Suppressor macrophage treated with lipopolysaccharide for 4 hours (primary cell): Measurements from ENCODE around the gene ZCCHC17.
"Not testable (repeated sequence)": the region's sequence is repeated elsewhere in the genome, so short reads cannot be mapped to it uniquely, and the experiment has no call there.

Experiments used
- DNase-seq: peaks from one replicate; pipeline ENCODE4 v3.0.0-alpha.2; 2020

Gene ZCCHC17, protein sequence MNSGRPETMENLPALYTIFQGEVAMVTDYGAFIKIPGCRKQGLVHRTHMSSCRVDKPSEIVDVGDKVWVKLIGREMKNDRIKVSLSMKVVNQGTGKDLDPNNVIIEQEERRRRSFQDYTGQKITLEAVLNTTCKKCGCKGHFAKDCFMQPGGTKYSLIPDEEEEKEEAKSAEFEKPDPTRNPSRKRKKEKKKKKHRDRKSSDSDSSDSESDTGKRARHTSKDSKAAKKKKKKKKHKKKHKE

DNA sequence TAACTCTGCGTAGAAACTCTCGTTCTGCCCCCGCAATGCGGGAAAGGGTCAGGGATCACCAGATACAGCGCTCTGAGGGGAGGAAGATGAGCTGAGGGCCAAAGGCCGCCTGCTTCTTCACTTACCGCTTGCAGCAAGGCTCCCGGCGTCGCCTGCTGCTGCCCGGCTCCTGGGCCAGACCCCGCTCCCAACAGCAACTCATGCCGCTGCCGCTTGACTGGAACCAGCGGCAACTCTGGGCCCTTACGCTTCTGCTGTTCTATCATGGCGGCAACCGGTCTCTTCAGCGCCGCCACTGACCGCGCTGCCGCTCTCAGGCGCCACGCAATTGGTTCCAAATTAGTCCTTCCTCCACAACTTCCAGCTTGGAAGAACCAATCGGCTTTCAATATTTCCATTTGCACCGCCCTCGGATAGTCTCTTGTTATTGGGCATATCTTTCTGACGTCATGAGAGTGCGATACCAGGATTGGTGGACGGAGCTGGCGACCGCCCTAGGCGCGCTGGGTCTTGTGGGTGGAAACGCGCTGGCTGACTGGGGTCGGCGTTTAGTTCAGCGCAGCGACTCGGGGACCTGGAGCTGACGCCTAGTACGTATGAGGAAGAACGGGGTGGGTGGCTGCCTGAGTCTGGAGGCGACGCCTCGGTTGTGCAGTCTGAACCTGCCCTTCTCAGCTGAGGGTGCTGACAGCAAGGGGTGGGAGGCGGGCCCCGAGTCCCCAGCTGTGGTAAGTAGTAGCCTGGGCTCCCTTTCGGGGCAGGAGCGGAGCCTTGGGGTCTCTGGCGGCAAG is at the start of gene ZCCHC17, which contains the start of gene SNRNP40:
Gene ZCCHC17 (plus strand): TSS at position 547 of the 791 bp plus-strand sequence. CDS start 13,067 bp downstream, outside the sequence.
Gene SNRNP40 (minus strand): TSS at position 303 of the 791 bp plus-strand sequence. CDS start 37 bp downstream, at position 266.
- DNase-seq: peak; percentile 99

DNA sequence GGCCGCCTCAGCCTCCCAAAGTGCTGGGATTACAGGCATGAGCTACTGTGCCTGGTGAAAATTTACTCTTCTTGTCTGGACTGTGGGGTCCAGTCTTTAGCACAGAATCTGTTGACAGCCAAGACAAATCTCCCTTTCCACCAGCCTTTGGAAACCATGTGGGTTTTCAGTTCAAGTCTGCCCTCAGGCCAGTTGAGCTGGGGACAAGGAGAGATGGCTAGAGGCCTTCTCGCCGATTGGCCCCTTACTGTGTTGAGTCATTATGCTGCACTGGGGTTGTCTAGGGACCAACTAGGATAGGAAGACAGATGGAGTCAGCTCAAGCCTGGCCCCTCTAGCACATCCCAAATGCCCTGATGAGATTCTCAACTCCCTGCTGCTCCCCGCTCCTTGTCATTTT is 48.6 kb upstream of the ZCCHC17 start:
- DNase-seq: no peak

DNA sequence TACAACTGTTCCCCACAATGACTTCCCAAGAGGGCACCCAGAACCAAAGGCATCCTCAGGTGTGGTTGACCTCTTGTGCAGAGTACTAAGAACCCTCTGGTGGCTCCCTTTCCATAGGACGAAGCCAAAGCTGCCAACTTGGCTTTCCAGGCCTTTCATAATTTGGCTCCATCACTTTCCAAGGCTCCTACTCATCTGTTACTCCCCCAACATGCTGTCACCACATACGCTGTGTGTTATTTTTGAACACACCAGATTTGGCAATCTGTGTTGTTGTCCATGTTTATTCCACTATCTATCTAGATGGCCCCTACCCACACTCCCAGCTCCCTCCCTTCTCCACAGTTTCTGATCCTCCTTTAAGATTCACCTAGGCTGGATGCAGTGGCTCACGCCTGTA is 47.0 kb upstream of the ZCCHC17 start:
- DNase-seq: no peak

DNA sequence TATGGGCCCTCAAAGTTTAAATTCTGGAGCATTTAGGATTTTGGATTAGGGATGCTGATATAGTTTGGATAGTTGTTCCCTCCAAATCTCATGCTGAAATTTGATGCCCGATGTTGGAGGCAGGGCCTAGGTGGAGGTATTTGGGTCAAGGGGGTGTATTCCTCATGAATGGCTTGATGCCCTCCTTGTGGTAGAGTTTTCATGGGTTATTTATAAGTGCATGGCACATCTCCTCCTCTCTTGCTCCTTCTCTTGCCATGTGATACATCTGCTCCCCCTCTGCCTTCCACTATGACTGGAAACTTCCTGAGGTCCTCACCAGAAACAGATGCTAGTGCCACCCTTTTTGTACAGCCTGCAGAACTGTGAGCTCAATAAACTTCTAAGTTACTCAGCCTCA is 39.6 kb upstream of the ZCCHC17 start:
- no peak for DNase-seq

DNA sequence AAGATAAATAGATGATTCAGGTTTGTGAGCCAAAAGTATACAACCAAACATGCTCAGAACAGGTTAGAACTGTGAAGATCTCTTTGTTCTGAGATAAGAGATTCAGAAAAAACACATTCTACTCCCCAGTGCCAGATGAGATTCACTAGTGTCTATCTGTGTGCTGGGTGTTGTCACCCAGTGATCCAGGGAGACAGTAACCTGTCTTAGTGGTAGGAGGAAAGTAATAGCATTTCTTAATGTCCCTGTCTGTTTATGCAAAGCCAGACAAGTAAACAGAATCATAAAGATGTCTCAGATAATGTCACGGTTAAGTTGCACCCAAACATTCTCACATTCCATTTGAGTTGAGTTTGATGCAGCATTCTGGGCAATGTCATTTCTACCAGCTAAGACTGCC is 38.3 kb upstream of the ZCCHC17 start:
- DNase-seq: no peak

DNA sequence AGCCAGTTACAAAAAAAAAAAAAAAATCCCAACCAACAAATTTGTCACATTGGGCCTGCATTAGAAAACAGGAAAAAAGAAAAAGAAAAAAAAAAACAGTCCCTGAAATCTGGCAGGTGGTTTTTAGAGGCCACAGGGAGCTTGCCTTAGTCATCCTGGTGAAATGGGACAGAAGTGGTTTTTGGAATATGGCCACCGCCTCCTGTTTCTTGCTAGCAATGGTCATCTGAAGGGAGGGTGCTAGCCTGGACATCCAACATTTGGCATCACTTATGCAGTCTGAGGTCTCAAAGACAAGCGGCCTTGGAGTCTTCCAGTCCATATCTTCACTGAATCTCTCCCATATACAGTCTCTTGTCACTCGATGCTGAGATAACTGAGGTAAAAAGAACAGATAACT is 37.1 kb upstream of the ZCCHC17 start:
- DNase-seq: no peak

DNA sequence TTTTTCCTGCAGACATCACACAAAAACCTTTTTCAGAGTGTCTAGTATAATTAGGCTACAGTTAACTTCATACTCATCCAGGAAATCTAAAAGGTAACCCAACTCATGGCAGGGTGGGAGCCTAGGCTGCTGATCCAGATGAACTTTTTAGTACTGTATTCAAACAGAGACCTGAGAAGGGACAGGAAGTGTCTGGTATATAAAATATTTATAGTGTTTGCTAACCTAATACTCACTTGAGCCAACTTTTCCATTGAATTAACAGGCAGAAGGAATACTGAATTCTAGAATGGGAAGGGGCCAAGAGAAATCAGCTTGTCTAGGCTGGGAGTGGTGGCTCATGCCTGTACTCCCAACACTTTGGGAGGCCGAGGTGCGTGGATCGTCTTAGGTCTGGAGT is 34.9 kb upstream of the ZCCHC17 start:
- DNase-seq: no peak

DNA sequence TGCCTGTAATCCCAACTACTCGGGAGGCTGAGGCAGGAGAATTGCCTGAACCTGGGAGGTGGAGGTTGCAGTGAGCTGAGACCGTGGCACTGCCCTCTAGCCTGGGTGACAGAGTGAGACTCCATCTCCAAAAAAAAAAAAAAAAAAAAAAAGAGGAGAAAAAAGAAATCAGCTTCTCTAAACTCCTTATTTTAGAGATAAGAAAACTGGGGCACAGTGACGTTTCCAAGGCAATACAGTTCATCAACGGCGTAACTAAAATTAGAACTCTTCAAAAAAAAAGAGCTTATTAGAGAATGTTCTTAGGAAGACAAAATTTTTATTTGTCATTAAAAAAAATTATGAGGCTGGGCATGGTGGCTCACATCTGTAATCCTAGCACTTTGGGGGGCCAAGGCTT is 34.4 kb upstream of the ZCCHC17 start:
- not testable (repeated sequence) for DNase-seq

DNA sequence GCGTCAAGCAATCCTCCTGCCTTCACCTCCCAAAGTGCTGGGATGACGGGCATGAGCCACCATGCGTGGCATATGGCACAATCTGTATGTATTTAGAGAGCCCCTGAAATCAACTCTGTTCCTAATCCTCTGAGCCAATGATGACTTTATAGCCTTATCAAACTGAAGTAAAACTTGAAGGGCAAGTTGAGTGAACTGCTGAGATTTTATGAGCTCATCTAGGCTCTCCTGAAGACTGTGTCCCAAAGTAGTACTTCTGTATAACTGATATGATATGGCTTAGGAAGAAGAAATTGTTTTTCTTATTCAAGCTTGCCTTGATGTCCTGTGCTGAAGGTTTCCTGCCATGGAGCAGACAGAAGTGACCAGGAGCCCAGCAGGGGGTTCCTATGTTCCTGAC is 33.4 kb upstream of the ZCCHC17 start:
- DNase-seq: no peak

DNA sequence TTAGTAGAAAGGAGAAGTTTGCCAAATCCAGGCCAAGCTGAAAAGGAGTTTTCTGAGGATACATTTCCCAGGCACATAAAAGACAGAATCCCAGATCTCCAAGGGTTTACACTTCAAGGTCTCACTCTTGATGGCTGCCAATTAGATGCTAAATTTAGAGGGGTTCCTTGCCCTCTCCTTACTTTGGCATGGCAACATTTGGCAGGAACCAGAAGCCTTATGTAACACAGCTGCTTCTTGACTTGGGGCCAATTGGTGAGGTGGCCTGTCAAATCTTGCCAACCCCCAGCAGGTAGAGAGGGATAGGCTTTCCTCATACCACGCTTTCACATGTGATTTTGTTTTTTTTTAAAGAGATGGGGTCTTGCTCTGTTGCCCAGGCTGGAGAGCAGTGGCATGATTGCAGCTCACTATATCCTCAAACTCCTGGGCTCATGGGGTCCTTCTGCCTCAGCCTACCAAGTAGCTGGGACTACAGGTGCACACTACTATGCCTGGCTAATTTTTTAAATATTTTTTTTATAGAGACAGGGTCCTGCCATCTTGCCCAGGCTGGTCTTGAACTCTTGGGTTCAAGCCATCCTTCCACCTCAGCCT is 31.9 kb upstream of the ZCCHC17 start:
- no peak for DNase-seq

DNA sequence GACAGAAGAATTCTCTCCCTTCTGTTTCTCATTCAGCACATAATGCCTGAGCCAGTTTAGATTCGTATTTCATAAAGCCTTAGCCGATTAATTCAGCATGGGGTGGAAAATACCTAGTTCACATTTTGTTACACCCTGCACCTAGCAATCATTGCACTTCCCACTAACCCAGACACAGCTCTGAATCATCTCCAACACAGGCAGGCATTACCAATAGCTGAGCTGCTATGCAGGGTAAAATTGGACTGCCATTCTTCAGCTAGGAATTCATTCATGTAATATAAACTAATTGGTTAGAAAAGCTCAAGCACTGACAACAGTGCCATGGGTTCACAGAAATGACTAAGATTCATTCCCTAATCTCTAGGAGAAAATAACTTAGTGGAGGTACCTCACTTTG is 30.3 kb upstream of the ZCCHC17 start:
- DNase-seq: no peak

DNA sequence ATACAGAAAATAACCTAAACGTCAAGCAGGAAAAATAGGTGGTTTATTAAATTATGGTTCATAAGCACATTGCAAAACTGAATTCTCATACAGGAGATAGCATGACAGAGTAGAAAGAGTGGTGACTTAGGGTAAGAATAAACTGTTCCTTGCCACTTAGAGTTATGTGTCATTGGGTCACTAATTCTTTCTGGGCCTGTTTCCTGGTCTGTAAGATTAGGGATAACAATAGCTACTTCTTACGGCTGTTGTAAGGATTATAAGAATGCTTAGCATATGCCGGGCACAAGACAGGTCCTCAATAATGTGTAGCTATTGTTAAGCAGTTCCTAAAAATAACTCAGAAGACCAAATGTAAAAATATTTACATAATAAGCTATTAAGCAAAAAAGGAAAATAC is 24.5 kb upstream of the ZCCHC17 start:
- DNase-seq: no peak

DNA sequence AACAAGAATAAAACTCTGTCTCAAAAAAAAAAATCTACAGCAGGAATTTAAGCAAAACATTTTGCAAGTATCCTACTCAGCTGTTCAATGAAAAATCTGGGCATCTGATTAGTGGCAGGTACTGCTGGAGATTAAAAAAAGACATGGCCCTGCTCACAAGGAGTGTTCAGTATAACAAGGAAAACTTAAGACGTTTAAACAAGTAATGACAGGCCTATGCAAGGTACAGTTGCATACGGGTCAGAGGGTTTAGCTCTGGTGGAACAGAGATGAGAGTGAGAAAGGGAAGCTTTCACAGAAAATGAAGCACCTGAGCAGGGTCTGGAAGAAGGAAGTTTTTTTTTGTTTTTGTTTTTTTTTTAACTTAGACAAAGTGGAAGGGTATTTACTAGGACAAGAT is 23.2 kb upstream of the ZCCHC17 start:
- DNase-seq: no peak

DNA sequence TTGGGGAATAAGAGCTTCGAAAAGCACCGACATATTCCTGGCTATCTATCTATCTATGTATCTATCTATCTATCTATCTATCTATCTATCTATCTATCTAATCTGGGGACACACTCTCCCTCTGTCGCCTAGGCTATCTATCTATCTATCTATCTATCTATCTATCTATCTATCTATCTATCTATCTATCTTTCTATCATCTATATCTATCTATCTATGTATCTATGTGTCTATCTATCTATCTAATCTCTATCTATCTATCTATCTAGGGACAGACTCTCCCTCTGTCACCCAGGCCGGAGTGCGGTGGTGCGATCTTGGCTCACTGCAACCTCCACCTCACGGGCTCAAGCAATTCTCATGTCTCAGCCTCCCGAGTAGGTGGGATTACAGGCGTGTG is 14.4 kb upstream of the ZCCHC17 start:
- not testable (repeated sequence) for DNase-seq

DNA sequence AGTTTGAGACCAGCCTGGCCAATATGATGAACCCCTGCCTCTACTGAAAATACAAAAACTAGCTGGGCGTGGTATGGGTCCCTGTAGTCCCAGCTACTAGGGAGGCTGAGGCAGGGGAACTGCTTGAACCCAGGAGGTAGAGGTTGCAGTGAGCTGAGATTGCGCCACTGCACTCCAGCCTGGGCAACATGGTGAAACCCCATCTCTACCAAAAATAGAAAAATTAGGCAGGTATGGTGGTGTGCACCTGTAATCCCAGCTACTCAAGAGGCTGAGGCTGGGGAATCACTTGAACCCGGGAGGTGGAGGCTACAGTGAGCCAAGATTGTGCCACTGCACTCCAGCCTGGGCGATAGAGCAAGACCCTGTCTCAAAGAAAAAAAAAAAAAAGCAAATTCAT is 9.0 kb upstream of the ZCCHC17 start:
- DNase-seq: not testable (repeated sequence)

DNA sequence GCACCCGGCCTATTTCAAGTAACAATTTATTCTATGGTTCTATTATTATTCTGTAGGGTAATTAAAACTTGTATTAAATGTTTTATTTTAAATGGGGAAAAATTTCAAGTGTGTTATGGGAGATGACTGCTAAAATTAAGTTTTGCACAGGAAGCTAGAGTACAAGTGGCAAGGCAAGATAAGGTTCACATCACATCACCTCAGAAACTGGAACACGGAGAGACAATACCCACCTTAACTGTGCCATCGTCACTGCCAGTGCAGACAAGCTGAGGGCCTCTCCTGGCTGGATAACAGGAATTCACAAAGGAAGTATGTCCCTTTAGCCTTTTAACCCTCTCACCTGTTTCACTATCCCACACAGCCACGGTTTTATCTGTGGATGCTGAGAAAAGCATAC is 7.8 kb upstream of the ZCCHC17 start:
- no peak for DNase-seq

DNA sequence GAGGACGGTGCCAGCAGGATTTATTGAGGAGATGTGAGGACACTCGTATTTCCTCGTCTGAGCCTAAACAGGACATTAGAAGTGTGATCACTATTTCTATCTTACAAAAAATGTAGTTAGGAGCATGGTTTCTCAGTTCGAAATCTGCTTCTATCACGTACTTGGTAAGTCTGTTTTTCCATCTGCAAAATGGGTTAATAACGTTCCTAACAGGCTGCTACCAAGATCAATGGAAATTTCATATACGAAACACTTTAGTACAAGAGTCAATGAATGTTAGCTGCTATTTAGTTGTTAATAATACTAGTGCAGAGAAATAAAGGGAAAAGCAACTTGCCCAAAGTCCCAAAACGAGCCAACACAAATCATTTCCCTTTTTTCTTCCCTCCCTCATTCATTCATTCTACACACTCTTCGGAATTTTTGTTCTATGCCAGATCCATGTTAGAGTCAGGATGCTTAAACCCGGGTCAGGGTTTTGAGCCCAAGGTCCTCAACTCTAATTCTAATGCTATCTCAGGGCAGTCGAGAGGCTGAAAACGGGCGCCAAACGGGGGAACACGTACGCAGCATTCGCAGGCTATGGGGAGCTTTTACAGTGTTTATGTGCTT is 852 bp upstream of the ZCCHC17 start:
- no peak for DNase-seq

DNA sequence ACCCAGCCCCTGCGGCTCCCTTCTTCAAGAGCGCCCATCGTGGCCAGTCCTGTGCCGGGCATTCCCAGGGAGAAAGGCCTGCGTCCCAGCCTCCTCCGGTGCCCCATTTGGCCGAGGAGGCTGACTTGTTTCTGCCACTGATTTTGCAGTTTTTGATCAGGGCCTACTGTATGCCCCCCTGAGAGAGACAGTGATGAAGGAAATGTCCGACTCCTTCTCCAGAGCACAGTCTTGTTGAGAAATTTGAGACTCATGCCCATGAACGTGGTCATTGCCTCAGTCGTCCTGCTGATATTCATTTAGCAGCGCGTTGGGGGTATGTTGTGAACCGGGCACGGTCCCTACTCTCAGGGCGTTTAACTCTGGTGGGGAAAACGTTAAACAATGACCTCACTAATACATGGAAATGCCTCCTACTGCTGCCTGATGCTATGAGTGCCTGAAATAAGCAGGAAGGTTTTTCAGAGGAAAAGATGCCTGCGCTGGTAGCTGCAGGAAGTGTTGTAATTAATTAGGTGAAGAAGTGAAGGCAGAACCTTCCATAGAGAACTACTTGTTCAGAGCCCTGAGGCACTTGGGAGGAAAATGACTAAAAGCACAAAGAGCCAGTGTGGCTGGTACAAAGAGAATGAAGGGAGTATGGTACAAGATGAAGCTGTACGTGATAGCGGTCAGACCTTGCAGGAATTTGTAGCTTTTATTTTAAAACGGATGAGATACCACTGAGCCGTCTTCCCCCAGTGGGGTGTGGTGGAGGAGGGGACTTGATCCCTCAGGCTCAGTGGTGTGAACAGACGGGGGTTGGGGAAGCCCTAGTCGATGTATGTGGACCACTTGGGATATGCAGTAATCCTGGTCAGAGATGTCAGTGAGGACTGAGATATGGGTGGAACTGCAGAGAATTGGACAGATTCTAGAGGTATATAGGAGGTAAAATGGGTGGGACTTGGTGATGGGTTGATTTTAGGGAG is 730 bp downstream of the ZCCHC17 start:
- DNase-seq: peak; percentile 20

DNA sequence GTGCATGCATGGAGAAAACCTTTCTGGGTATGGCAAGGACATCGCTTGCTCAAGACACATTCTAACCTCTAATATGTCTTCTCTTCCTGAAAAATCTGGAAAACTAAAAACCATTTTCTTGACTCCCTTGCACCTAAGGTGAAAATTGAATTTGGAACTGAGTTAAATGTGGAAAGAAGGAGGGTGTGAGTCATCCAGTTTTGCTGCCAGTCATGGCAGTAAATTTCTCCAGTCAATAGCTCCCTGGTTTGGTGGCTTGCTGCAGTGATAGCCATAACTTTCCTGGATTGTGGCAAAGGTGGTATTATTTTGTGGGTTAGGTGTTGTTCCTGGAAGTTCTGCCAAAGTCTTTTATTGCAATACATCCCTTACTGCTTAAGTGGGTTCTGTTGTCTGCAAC is 2.5 kb downstream of the ZCCHC17 start:
- DNase-seq: no peak

DNA sequence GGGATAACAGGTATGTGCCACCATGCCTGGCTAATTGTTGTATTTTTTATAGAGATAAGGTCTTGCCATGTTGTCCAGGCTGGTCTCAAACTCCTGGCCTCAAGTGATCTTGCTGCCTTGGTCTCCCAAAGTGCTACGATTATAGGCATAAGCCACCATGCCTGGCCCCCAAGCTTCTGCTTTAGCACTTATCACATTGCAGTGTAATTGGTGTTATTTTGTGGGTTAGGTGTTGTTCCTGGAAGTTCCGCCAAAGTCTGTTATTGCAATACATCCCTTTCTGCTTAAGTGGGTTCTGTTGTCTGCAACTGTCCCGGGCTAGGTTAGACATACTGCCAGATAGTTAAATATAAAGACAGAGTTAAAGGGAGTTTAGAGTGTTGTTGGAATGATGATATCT is 3.4 kb downstream of the ZCCHC17 start:
- DNase-seq: no peak

DNA sequence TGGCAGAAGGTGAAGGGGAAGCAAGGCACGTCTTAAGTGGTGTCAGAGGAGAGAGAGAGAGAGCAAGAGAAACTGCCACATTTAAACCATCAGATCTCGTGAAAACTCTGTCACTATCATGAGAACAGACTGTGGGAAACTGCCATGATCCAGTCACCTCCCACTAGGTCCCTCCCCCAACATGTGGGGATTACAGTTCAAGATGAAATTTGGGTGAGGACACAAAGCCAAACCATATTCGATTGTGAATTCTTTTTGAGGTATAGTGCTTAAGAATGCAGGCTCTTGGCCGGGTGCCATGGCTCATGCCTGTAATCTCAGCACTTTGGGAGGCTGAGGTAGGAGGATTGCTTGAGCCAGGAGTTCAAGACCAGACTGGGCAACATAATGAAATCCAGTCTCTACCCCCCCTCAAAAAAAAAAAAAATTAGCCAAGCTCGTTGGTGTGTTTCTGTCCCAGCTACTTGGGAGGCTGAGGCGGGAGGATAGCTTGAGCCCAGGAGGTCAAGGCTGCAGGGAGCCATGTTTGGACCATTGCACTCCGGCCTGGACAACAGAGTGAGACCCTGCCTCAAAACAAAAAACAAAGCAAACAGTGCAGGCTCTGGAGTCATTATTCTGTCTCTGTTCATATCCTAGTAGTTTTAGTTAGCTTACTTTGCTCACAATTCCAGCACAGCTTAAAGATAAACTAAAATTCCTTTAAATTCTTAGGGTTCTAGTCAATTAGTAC is 6.0 kb downstream of the ZCCHC17 start:
- DNase-seq: peak; percentile 25

DNA sequence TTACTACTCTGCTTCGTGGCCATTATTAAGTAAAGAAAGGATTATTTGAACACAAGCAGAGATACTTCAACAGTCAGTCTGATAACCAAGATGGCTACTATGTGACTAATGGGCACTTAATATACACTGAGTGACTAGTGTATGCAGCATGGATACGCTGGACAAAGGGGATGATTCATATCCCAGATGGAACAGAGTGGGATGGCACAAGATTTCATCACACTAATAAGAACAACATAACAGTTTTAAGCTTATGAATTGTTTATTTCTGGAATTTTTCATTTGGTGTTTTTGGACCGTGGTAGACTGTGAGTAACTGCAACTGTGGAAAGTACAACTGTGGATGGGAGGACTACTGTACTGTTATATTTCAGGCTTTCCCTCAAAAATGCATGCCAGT is 9.4 kb downstream of the ZCCHC17 start:
- DNase-seq: peak; percentile 55
